ENCODE results near the gene CLDN34. TPM values are rescaled to one million over a fixed set of nuclear protein-coding genes. Genes with fewer than 3 reads are reported as not detected.

The CLDN34 gene
- total and polyA plus RNA-seq, 2 of the 13 experiments (the other 11 are each of a cell fraction or from before 2014, with no cell fraction given): not detected

DNA sequence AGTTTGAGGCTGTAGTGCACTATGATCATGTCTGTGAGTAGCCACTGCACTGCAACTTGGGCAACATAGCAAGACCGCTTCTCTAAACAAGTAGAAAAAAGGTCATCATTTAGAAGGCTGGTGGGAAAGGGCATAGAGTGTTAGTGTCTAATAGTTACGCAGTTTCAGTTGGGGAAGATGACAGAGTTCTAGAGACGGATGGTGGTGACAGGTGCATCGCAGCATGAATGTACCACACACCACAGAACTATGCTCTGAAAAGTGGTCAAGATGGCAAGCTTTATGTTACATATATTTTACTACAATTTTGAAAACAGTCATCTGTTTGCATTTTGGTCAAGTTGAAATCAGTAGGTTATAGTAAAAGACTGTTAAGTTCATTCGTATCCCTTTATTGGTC lies 23.7 kb upstream of the CLDN34 start:
- Histone ChIP-seq H3K79me2 (ENCODE audit: insufficient read depth, low read length) (no peaks in the 10 kb centered on the region), H3K4me3 (replicated peaks in 1 of 3; ENCODE audit: insufficient read depth in 1 of 3, low read depth in 2 of 3, low read length in 3 of 3) (no peak overlapping the region), H3K4me1 (ENCODE audit: insufficient read depth, low read length) (no peaks in the 10 kb centered on the region), H3K9ac (ENCODE audit: insufficient read depth, low read depth, low read length) (no peak overlapping the region), H3K36me3 (replicated peaks in 1 of 2; ENCODE audit: control insufficient read depth in 1 of 2, insufficient read depth in 2 of 2, low read length in 2 of 2) (peaks cover 3% of the 10 kb centered on the region in 2 experiments; a peak in 1 of 5 replicates), H3K4me2 (ENCODE audit: low read depth, low read length) (no peak overlapping the region), H3K27ac (ENCODE audit: extremely low read length, insufficient read depth, low read length) (no peak overlapping the region), H3K9me3 (ENCODE audit: low read length) (no peaks in the 10 kb centered on the region), H4K20me1 (ENCODE audit: insufficient read depth, low read length) (no peaks in the 10 kb centered on the region), H2AFZ (ENCODE audit: low read length) (no peak overlapping the region), H3K27me3 (ENCODE audit: control insufficient read depth in 1 of 2, insufficient read depth in 2 of 2, low read length in 2 of 2) (no peaks in the 10 kb centered on the region)
- CTCF ChIA-PET (ENCODE audit: low intra/inter-chr PET ratio, low total read pairs): no interaction called here
- no TSS peak for BruUV-seq (replicated peaks)
- in situ Hi-C loops (cut with HindIII; ENCODE audit: extremely low pct_ligation_motif_present, low pct_unique_long_range_greater_than_20kb): no loop called here
- WGBS (ENCODE audit: low lambda C conversion rate): 96% methylated on average over 5 of the region's 5 CpGs
- POLR2A ChIA-PET: no interaction called here
- TF ChIP-seq RARA (CRISPR knock-in tag; IDR thresholded peaks at IDR 0.05): no peak
- ATAC-seq: no peak
- no peak for FAIRE-seq
- intact Hi-C loops (cut with micrococcal nuclease; ENCODE audit: unreplicated experiment): no loop called here
- no peak for DNase-seq (ENCODE audit: low spot score)

GRCh38 chrX:9947131-9947794 lies 19.9 kb upstream of the CLDN34 start:
- BruUV-seq (replicated peaks): no TSS peak
- Histone ChIP-seq H3K79me2 (ENCODE audit: insufficient read depth, low read length) (no peaks in the 10 kb centered on the region), H3K9ac (ENCODE audit: insufficient read depth, low read depth, low read length) (no peak overlapping the region), H3K4me3 (replicated peaks in 1 of 3; ENCODE audit: insufficient read depth in 1 of 3, low read depth in 2 of 3, low read length in 3 of 3) (no peak overlapping the region), H4K20me1 (ENCODE audit: insufficient read depth, low read length) (no peaks in the 10 kb centered on the region), H3K4me1 (ENCODE audit: insufficient read depth, low read length) (peaks cover 4% of the 10 kb centered on the region), H3K36me3 (replicated peaks in 1 of 2; ENCODE audit: control insufficient read depth in 1 of 2, insufficient read depth in 2 of 2, low read length in 2 of 2) (0 out of 5 replicates have a peak, but pooled peaks cover 0 to 1% of the 10 kb centered on the region in 2 experiments), H3K4me2 (ENCODE audit: low read depth, low read length) (no peak overlapping the region), H3K27ac (ENCODE audit: extremely low read length, insufficient read depth, low read length) (no peak overlapping the region), H3K9me3 (ENCODE audit: low read length) (no peaks in the 10 kb centered on the region), H2AFZ (ENCODE audit: low read length) (no peak overlapping the region), H3K27me3 (ENCODE audit: control insufficient read depth in 1 of 2, insufficient read depth in 2 of 2, low read length in 2 of 2) (no peaks in the 10 kb centered on the region)
- TF ChIP-seq MAFF (IDR thresholded peaks at IDR 0.05; ENCODE audit: low read depth, low read length) (no peak), MEIS2 (CRISPR knock-in tag; IDR thresholded peaks at IDR 0.05) (no peak), HOXD1 (CRISPR knock-in tag; IDR thresholded peaks at IDR 0.05) (no peak), ZNF12 (CRISPR knock-in tag; IDR thresholded peaks at IDR 0.05) (no peak), ATM (IDR thresholded peaks at IDR 0.05; ENCODE audit: borderline replicate concordance) (no peak), ZNF160 (CRISPR knock-in tag; IDR thresholded peaks at IDR 0.05) (no peak), ZBTB14 (CRISPR knock-in tag; IDR thresholded peaks at IDR 0.05) (no peak), BRD4 (CRISPR knock-in tag; IDR thresholded peaks at IDR 0.05) (no peak), ZKSCAN5 (CRISPR knock-in tag; IDR thresholded peaks at IDR 0.05) (no peak)
- in situ Hi-C loops (cut with HindIII; ENCODE audit: extremely low pct_ligation_motif_present, low pct_unique_long_range_greater_than_20kb): no loop called here
- intact Hi-C loops (cut with micrococcal nuclease; ENCODE audit: unreplicated experiment): no loop called here
- DNase-seq (ENCODE audit: low spot score) (no peak), ATAC-seq (no peak), FAIRE-seq (no peak)
- ChIA-PET CTCF (ENCODE audit: low intra/inter-chr PET ratio, low total read pairs) (no interaction called here), POLR2A (no interaction called here)
- 89% methylated on average over 4 of the region's 10 CpGs for WGBS (ENCODE audit: low lambda C conversion rate)
